Nephron (organoid): ENCODE results near the gene ABCA8.
"Not testable (repeated sequence)": the region's sequence is repeated elsewhere in the genome, so short reads cannot be mapped to it uniquely, and the experiment has no call there.

ENCODE experiments used
- H3K27ac Mint-ChIP-seq, 3 experiments: 2 replicates each; pipeline ENCODE4 v1.8.0; 2020; ENCODE audit warnings: mixed read lengths in 3 of 3, mild to moderate bottlenecking in 2 of 3, moderate library complexity in 1 of 3
- H3K27me3 Mint-ChIP-seq: 2 replicates; pipeline ENCODE4 v1.8.0; 2021; ENCODE audit warnings: low read depth, mild to moderate bottlenecking, moderate library complexity, mixed read lengths
- H3K36me3 Mint-ChIP-seq: 2 replicates; pipeline ENCODE4 v1.8.0; 2020; ENCODE audit warnings: low read depth, mixed read lengths
- H3K4me1 Mint-ChIP-seq: 2 replicates; pipeline ENCODE4 v1.8.0; 2020; ENCODE audit warnings: mixed read lengths
- H3K4me3 Mint-ChIP-seq, 3 experiments: 2 replicates each; pipeline ENCODE4 v1.8.0; 2020; ENCODE audit warnings: mild to moderate bottlenecking in 3 of 3, mixed read lengths in 3 of 3, moderate library complexity in 2 of 3
- H3K9me3 Mint-ChIP-seq: 2 replicates; pipeline ENCODE4 v1.8.0; 2020; ENCODE audit warnings: mixed read lengths
- CTCF ChIP-seq, 3 experiments: fragments of 200-600 bp; sonication (generic); IDR thresholded peaks; one replicate each; pipeline ENCODE4 v1.5.0; 2021; ENCODE audit warnings: antibody characterized with exemption in 3 of 3; ENCODE audit not compliant: unreplicated experiment in 3 of 3

ABCA8 gene

GRCh38 chr17:68955181-68955841 lies at the start of gene ABCA8:
ABCA8 (minus strand) TSS chr17:68955392; CDS start chr17:68942034, 13,358 bp downstream.
- Mint-ChIP-seq H3K4me3 (no peak within 1 kb of the TSS), H3K36me3 (no peaks in the 10 kb centered on the region), H3K27ac (no peak within 1 kb of the TSS), H3K27me3 (no peaks in the 10 kb centered on the region), H3K9me3 (no peaks in the 10 kb centered on the region), H3K4me1 (no peaks in the 10 kb centered on the region)
- no peak for TF ChIP-seq CTCF (IDR thresholded peaks at IDR 0.05; ENCODE audit: unreplicated experiment in 3 of 3)

- H3K27me3 Mint-ChIP-seq, H3K4me1 Mint-ChIP-seq, H3K27ac Mint-ChIP-seq, H3K4me3 Mint-ChIP-seq, H3K36me3 Mint-ChIP-seq: not testable (repeated sequence)
- peaks cover 13% of the 10 kb centered on the region for H3K9me3 Mint-ChIP-seq
Measured at GRCh38 chr17:69004759-69005158, 49.6 kb upstream of the ABCA8 start.

GRCh38 chr17:68999743-69000142 lies 44.6 kb upstream of the ABCA8 start:
- H3K27me3 Mint-ChIP-seq, H3K36me3 Mint-ChIP-seq, H3K9me3 Mint-ChIP-seq, H3K4me1 Mint-ChIP-seq, H3K4me3 Mint-ChIP-seq, H3K27ac Mint-ChIP-seq: not testable (repeated sequence)

- no peak for TF ChIP-seq CTCF (IDR thresholded peaks at IDR 0.05; ENCODE audit: unreplicated experiment in 3 of 3)
- Mint-ChIP-seq H3K27me3 (peaks cover 4% of the 10 kb centered on the region), H3K36me3 (no peaks in the 10 kb centered on the region), H3K9me3 (peaks cover 3% of the 10 kb centered on the region), H3K4me1 (no peaks in the 10 kb centered on the region), H3K27ac (no peak overlapping the region), H3K4me3 (no peak overlapping the region)
Measured at GRCh38 chr17:68993112-68993511, 37.9 kb upstream of the ABCA8 start.

- Mint-ChIP-seq H3K27ac (no peak overlapping the region), H3K4me1 (no peaks in the 10 kb centered on the region), H3K4me3 (no peak overlapping the region), H3K9me3 (no peaks in the 10 kb centered on the region), H3K27me3 (no peaks in the 10 kb centered on the region), H3K36me3 (no peaks in the 10 kb centered on the region)
- no peak for TF ChIP-seq CTCF (IDR thresholded peaks at IDR 0.05; ENCODE audit: unreplicated experiment in 3 of 3)
Measured at GRCh38 chr17:68987966-68988365, 32.8 kb upstream of the ABCA8 start.

GRCh38 chr17:68981288-68981687 lies 26.1 kb upstream of the ABCA8 start:
- Mint-ChIP-seq H3K4me1 (no peaks in the 10 kb centered on the region), H3K9me3 (peaks cover 11% of the 10 kb centered on the region), H3K36me3 (no peaks in the 10 kb centered on the region), H3K4me3 (no peak overlapping the region), H3K27ac (peak overlapping the region in 2 of 3 experiments; percentile 31 to 49), H3K27me3 (peaks cover 20% of the 10 kb centered on the region)
- TF ChIP-seq CTCF (IDR thresholded peaks at IDR 0.05; ENCODE audit: unreplicated experiment in 3 of 3) = no peak

GRCh38 chr17:68973098-68973846 lies 18.1 kb upstream of the ABCA8 start:
- Mint-ChIP-seq H3K4me1 (peaks cover 5% of the 10 kb centered on the region), H3K27ac (no peak overlapping the region), H3K27me3 (peaks cover 22% of the 10 kb centered on the region), H3K36me3 (no peaks in the 10 kb centered on the region), H3K9me3 (peaks cover 11% of the 10 kb centered on the region), H3K4me3 (no peak overlapping the region)
- TF ChIP-seq CTCF (IDR thresholded peaks at IDR 0.05; ENCODE audit: unreplicated experiment in 3 of 3) = no peak
